GM18507 (cell line): ENCODE measurements around the gene TIMD4.
"Not testable (repeated sequence)": the region's sequence is repeated elsewhere in the genome, so short reads cannot be mapped to it uniquely, and the experiment has no call there.

ENCODE experiments used
- DNase-seq: peaks from one replicate; pipeline ENCODE4 v3.0.0; 2011; ENCODE audit warnings: low read depth; ENCODE audit not compliant: insufficient read length; ENCODE audit errors: extremely low spot score
- FAIRE-seq: peaks from 2 replicates; lab custom pipeline; 2011; peaks lifted over from hg19 to GRCh38; lab: Jason Lieb, UNC

The TIMD4 gene

DNA sequence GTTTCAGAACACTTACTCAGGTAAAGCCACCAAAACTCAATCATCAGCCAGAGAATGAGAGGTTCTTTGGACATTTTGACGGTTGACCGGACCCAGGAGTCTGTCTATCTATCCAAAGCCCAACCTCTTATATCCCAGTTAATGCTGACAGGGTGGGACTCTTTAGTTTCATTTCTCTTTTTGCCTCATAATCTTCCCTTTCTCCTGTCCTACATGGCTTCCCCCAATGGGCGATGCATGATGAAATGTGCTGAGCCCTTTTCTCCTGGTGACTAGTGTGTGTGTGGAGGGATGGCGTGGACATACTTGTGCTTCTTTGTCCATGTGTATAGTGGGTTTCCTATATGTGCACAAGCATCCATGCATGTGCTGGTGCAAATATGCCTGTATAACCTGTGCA, at the start of gene TIMD4:
Gene TIMD4 (minus strand): TSS at position 102 of the 400 bp plus-strand sequence. CDS start 28 bp downstream, at position 74.
- no peak for DNase-seq
- FAIRE-seq, result no peak

DNA sequence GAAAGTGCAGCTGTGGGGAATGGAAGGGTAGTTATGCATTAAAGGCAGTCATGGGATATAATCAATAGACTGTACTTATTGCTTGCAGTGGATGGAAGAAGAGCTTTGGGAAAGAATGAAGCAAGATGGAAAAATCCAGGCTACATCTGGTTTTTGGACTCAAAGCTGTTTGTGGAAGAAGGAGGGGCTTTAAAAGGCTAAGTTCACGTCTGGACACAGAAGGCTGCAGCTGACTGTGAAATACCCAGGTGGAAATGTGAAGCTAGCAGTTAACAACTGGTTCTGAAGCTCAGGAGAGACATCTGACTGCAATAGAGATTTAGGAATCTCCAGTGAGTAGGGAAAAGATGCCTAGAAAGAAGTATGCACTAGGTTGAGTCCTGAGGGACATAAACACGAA, 43.2 kb upstream of the TIMD4 start:
- no peak for DNase-seq
- FAIRE-seq, result no peak

DNA sequence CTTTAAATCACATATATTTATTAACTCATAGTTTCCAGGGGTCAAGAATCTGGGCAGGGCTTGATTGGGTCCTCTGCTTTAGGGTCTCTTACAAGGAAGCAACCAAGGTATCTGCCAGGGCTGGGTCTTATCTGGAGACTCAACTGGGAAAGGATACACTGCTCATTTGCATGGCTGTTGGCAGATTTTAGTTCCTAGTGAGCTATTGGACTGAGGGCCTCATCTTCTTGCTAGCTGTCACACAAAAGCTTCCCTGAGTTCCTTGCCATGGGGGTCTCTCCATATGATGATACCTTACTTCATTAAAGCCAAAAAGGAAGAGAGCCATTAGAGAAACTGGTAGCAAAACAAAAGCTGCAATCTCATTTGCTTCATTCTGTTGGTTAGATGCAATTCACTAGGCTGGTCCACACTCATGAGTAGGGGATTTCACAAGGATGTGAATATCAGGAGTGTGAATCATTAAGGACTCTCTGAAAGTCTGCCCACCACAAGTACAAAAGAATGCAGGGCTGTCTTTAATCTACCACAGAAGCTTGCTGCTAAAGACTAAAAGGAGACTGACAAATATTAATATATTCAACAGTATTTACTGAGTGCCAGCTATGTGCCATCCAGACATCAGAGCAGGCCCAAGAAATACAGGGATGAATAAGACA, 42.0 kb upstream of the TIMD4 start:
- DNase-seq (no peak), FAIRE-seq (no peak)

DNA sequence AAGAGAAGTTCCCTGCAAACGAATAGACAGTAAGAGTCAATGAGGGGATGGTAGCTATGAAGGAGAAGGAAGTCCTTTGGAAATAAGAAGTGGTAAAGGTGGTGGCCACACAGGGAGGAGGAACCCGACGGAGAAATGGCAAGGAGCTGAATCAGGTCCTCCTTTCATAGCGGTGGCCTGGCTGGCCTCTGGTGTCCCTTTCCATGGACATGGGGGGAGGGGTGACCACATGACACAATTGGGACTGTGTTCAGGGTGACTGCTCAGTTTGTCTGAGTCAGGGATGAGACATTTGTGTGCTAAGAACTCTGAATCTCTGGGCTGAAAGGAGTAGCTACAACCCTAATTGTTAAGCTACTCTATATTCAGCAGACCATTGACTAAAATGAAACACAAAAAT, 28.7 kb upstream of the TIMD4 start:
- FAIRE-seq, result no peak

DNA sequence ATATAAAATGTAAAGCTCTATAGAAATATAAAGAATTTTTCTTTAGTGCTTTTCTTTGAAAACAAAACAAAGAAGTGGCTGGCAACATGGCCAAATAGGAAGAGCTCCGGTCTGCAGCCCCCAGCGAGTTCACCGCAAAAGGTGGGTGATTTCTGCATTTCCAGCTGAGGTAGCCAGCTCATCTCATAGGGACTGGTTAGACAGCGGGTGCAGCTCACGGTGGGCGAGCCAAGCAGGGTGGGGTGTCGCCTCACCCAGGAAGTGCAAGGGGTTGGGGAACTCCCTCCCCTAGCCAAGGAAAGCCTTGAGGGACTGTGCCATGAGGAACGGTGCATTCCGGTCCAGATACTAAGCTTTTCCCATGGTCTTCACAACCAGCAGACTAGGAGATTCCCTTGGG, 21.0 kb upstream of the TIMD4 start:
- DNase-seq (no peak), FAIRE-seq (no peak)

More for the DNA sequence above, 28.7 kb upstream of the TIMD4 start:
- no peak for DNase-seq

DNA sequence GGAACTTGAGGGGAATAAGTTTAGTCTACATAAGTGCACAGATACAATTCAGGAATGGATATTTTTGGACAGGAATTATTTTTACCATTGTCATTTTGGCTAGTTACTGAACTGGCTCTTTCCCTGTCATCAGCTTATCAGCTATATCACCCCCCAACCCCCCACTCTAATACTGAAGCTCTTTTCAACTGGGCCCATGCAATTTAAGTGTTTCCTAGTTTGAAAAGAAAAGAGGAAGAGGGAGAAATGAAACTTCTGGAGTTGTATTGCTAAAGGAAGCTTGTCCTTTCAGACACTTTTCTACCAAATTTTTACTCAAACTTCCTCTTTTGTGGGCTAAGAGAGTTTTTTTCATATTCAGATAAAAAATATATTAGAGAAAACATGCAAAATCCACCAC, 18.5 kb upstream of the TIMD4 start:
- FAIRE-seq (no peak), DNase-seq (no peak)

DNA sequence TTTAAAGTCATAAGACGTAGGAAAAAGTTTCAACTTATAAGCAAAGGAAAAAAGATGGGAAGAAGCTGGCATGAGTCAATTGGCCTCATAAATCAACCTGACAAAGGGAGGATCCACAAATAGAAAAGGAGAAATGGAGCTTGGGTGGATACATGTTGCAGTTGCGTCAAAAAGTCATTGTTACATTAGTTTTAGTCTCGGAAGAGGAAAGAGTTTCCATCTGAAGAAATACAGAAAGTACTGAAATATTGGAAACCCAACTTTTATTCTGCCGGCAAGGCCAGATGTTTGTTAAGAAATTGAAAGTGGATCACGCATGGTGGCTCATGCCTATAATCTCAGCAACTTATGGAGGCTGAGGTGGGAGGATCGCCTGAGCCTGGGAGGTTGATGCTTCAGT, 11.3 kb upstream of the TIMD4 start:
- DNase-seq (no peak), FAIRE-seq (no peak)

DNA sequence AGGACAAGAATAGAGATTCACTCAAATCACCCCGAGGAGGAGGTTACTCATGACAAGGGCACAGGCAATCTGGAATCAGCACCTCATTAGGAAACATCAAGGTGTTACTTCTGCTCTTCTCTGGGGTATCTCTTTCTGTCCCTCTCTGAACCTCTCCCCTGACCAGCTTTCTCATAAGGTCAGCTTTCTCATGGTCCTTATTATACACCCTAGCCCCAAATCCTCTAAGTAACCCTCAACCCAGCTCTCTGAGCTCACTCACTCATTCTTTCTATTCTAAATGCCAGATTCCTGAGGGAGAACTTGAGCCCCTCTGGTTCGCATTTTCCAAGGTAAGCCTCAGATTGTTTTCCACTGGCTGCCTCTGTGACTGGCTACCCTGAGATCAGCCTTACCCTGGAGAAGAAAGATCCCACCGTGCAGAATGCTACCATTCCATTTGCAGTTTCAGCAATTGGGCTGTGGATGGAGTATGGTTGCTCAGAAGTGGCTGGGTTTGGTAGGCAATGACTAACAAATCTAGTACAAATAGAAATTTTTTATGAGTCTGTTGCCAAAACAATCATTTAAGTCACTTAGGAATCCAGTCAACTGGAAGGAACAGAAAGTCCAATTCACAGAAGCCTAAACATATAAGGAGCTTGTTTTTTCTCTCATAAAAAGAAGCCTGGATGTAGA, 9.0 kb upstream of the TIMD4 start:
- no peak for DNase-seq
- no peak for FAIRE-seq

DNA sequence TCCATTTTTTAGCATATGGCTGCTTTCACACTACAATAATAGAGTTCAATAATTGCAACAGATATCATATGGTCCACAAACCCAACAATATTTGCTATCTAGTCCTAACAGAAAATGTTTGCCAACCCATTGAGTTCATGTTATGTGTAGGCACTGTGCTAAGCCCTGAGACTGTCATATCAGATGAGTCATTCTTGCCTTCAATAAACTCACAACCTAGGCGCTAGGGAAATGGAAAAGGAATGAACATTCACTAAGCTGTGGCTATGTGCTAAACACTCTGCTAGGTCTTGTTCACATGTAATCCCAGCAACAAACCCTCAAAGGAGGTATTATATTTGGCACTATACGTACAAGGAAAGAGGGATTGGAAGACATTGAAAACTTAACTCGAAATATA, 8.4 kb upstream of the TIMD4 start:
- FAIRE-seq, result no peak
- no peak for DNase-seq

DNA sequence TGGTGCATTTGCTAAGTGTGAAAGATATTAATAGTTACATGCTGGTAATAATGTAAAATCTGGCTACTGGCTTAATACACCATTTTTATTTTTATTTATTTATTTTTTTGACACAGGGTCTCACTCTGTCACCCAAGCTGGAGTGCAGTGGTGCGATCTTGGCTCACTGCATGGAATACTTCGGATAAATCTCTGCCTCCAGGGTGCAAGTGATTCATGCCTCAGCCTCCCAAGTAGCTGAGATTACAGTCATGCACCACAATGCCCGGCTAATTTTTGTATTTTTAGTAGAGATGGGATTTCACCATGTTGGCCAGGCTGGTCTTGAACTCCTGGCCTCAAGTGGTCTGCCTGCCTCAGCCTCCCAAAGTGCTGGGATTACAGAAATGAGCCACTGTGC, 4.4 kb upstream of the TIMD4 start:
- FAIRE-seq, DNase-seq: not testable (repeated sequence)

DNA sequence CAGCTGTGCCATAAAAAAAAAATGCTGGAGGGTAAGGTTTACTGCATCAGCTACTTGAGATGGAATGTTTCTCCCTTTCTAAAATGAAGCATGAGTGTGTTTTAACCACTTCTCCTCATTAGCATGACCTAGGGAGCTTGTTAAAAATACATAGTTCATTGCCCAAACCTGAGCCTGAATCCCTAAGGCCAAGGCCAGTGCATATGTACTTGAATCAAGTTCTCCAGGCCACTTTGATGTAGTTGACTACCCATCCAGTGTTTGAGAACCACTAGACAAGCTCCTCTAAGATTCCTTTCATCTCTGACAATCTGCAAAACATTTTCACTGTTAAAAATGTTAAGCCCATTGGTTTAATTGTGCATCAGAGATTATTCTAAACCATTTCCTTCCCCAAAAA, 6.7 kb downstream of the TIMD4 start:
- FAIRE-seq, result no peak
- no peak for DNase-seq

DNA sequence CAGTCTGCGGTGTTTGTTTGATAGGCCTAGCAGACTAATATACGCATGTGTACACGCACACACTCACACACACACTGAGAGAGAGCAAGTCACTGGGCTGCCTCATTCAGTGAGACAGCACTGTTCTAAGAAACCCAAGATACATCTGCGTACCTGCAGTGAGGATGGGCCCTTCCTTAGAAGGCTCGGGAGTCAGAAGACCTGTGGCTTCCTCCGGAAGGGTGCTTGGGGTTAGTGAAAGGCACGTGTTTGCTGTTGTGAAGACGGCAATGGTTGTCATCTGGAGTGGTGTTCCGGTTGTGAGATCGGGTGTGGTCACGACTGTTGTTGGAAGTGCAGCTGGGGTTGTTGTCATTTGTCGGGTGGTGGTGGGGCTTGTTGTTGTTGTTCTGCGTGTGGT, 11.7 kb downstream of the TIMD4 start:
- no peak for FAIRE-seq
- DNase-seq, result no peak

DNA sequence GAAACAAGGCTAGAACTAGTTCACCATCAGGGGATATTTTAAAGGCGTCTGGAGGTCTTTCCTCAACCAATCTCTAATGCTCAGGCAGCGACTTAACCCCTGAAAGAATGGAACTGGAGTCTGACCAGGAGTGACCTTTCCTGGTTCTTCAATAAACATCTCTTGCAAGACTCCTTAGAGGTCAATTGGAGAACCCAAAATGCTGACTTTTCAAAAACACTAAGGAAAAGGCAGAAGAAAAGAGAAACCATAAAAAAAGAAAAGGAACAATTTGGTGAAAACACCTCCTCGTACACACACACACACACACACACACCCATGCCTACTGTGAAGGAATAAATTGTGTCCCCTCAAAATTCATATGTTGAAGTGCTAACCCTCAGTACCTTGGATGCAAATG, 12.3 kb downstream of the TIMD4 start:
- DNase-seq (no peak), FAIRE-seq (no peak)

DNA sequence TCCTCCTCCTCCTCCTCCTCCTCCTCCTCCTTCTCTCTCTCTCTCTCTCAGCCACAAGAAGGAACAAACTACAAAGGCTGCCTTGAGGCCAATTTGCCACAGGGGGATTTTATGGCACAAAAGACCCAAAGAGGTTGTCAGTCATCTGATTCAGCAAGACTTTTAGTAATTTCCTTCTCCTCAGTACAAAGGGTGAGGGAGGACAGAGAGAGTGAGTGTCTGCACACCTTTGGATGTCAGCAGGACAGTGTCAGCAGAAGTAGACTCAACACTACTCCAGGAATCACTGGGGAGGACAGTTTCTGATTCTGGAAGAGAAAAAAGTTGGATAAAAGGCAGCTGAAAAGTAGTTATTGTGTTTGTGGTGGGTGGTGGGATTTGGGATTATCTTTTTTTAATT, 13.6 kb downstream of the TIMD4 start:
- DNase-seq (no peak), FAIRE-seq (no peak)

DNA sequence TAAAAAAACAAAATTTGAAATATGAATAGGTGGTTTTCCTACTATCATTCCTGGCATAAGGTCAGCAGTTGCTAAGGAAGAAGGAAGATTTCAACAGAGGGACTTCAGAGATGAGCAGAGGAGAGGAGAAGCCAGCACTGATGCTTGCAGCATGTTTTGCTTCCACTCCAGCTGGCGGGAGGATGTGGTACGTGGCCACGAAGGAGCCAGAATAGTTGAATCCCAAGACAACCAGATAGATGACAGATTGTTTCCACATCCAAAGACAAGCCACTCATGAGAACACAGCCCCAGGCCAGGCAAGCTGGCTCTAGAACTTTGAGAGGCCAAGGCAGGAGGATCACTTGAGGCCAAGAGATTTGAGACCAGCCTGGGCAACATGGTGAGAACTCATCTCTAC, 15.1 kb downstream of the TIMD4 start:
- no peak for FAIRE-seq
- no peak for DNase-seq

DNA sequence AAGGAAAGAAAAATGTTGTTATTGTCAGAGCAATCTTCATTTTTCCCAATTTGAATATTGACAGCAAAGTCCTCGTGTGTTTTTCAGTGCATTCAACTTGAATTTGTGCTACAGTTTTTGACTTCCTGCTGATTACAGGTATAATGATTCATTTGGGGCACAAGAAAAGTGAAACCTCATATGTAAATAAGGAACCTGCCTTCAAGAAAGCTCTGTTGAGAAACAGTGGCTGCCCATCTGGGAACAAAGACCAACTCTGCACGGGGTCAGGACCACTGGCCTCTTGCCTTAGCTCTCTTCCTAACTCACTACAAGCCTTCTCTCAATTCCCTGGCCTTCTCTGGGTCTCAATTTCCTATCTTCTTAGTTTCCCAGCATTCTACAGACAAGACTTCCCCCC, 21.0 kb downstream of the TIMD4 start:
- peak; percentile 88 for FAIRE-seq

DNA sequence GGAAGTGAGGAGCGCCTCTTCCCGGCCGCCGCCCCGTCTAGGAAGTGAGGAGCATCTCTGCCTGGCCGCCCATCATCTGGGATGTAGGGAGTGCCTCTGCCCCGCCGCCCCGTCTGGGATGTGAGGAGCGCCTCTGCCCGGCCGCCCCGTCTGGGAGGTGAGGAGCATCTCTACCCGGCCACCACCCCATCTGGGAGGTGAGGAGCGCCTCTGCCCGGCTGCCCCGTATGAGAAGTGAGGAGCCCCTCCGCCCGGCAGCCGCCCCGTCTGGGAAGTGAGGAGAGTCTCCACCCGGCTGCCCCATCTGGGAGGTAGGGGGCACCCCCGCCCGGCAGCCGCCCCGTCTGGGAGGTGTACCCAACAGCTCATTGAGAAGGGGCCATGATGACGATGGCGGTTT, 22.6 kb downstream of the TIMD4 start:
- DNase-seq, FAIRE-seq: not testable (repeated sequence)

More for the DNA sequence above, 21.0 kb downstream of the TIMD4 start:
- peak; percentile 23 for DNase-seq

DNA sequence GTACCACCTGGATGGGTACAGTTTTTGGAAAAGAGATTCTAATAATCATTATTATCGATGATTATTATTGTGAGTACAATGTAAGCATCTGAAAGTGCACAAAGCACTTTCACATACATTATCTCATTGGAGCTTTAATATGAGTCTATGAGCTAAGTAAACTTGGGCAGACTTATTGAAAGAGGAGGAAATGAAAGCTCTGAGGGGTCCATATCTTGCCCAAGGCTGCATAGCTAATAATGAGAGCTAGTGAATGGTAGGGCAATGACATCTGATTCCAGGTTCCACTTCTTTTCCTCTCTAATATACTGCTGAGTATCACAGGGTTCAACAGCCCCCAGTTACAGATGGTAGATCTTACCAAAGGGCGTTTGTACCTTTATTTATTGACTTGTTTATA, 26.1 kb downstream of the TIMD4 start:
- FAIRE-seq, result peak; percentile 63
- DNase-seq, result no peak

DNA sequence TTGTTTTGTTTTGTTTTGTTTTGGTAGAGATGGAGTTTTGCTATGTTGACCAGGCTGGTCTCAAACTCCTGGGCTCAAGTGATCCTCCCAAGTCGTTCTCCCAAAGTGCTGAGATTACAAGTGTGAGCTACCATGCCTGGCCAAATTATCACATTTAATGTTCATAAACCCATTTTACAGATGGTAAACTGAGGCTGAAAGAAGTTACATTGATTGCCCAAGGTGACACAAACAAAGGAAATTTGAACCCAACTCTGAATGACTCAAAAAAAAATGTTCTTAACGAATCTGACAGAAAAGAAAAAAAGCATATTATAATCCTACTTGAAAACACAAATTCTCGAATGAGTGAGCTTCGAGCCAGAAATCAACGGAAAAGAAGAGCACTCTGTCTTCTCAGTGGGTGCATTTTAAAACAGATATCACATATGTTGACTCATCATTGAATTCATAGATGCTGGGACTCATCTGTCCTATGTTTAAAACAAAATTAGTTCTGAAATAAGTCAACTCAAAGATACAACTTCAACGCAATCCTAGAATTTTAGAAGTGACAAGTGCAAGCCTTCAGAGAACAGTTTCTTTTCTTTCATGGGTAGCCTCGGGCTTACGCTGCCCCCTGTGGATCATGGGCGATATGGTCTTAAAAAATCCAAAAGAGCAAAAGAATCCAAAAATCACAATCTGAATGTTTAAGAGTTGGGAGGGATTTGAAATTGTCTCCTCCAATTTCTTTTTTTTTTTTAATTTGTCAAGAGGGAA, 28.4 kb downstream of the TIMD4 start:
- DNase-seq (no peak), FAIRE-seq (peak; percentile 81)

DNA sequence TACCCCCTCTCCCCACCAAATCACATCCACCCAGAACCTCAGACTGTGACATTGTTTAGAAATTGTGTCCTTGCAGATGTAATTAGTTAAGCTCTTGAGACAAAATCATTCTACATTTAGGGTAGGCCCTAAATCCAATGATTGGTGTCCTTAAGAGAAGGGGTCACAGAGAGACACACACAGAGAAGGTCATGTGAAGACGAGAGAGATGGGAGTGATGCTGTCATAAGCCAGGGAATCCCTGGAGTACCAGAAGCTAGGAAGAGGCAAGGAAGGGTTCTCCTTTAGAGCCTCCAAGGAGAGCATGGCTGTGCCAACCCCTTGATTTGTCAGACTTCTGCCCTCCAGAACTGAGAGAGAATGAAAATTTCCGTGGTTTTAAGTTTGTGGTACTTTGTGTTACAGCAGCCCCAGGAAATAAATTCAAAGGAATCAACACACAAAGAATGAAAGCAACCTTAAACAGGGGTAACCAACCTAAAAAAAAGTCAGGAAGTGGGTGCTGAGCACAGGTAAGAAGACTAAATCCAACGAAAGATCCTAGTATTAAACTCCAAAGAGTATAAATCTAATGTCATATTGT, 33.6 kb downstream of the TIMD4 start:
- FAIRE-seq, result peak; percentile 61
- DNase-seq, result no peak
